HG02884 (cell line): ENCODE measurements around the gene KRT36.

ENCODE experiments used
- ATAC-seq: cut with Tn5 transposase; IDR thresholded peaks from one replicate; pipeline ENCODE4 v1.9.1; 2021; ENCODE audit warnings: mild to moderate bottlenecking, moderate library complexity; ENCODE audit not compliant: unreplicated experiment

KRT36 gene

GRCh38 chr17:41489531-41489930 lies at the start of gene KRT36:
Gene KRT36 (minus strand): TSS chr17:41489910. CDS start chr17:41489864, 46 bp downstream.
- no peak for ATAC-seq

- no peak for ATAC-seq
Observed at GRCh38 chr17:41539071-41539492, 49.4 kb upstream of the KRT36 start.

DNA sequence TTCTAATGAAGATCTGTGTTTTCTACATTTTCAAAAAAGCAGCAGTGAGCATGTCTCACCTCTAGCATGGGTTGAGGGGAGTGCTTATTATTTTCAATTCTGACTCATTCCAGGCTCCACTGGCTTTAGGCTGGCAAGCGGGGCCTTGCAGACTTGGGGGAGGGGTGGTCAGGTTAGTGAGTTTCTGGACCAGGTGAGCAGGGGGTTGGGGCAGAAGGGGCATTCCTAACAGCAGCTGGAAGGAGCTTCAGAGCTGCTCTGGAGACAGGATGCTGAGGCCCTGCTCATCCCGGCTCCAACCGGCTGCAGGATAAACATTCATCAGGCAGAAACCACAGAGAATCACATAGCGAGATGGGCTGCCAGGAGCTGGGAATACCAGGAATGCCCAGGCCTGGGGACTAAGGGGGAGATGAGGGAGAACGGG lies 48.9 kb upstream of the KRT36 start:
- ATAC-seq: no peak

- ATAC-seq: no peak
Observed at GRCh38 chr17:41537990-41538389, 48.3 kb upstream of the KRT36 start.

GRCh38 chr17:41537614-41537954 lies 47.9 kb upstream of the KRT36 start:
- no peak for ATAC-seq

DNA sequence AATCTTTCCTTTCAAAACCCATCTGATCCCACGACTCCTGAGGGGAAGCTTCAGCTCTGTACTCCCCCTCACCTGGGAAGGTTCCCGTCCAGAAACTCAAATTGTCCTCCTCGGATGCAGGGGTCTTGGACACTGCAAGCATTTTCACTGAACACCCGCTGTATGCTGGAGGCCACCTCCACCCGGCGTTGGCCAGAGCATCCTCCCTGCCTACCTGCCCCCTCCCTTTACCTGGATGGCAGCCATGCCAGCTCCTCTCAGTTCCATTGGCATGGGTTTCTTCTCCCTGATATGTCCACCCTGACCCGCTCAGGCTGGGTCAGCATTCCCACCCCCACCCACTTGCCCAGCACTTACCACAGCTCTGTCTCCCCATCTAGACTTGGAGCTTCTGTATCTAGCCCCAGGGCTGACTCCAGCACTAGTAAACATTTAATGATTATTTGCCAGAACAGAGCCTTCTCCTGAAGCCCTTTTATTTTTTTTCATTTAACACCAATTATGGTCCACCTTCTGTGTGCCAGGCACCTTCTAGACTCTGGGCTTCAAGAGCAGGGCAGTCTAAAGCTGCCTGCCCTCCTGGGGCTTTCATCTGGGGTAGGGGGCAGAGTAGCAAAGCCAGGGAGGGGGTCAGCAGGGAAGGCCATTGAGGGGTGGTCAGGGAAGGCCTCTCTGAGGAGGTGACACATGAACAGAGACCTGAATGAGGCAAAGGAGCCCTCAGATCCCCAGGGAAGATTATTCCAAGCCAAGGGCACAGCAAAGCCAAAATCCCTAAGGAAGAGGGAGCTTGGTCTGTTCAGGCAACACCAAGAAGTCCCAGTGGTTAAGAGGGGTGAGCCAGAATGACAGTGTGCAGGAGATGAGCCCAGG lies 47.3 kb upstream of the KRT36 start:
- ATAC-seq: no peak

DNA sequence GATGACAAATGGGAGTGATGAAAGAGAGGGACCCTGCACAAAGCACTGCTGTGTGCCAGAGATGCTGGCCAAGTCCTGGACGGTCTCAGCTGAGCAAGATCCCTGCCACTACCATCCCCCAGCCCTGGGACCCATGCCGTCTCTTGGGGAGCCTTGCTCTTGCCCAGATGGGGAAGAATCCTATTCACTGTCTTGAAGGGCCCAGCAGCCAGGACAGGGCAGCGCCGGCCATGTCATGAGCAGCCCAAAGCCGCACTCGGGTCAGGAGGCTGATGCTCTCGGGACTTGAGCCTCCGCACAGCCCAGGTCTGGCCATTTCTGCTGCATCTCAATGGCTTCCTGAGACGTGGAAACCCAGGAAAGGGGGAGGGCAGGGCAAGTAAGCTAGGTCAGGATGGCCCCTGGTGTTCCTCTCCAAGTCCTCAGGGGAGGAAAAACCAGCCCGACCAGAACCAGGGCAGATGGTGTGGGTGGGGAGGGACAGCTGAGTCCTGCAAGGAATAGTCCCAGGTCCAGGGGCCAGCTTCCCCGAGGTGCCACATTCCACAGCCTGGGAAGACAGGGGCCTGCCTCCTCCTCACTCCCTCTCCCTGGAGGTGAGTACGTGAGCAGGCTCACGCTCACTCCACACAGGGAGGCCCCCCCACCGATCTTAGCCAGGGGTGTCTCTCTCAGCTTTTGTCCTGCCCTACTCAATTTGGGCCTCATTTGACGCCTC lies 46.2 kb upstream of the KRT36 start:
- no peak for ATAC-seq

- no peak for ATAC-seq
Observed at GRCh38 chr17:41534899-41535546, 45.3 kb upstream of the KRT36 start.

DNA sequence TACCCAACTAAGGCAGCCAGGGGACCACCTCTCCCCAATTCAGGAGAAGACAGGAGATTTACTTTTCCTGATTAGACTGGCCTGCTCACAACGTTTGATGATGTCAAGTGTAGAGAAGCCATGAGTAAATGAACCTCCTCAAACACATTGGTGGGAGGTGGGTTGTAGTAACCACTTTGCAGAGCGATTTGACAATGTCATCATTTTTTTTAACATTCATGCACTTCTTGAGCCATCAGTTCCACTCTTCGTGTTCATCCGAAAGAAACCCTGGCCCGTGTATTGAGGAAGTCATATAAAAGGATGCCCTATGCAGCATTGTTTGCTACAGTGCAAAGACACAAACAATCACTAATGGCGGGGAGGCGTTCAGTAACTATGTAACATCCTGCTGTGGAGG lies 43.9 kb upstream of the KRT36 start:
- ATAC-seq: no peak

- no peak for ATAC-seq
Observed at GRCh38 chr17:41532947-41533570, 43.3 kb upstream of the KRT36 start.

DNA sequence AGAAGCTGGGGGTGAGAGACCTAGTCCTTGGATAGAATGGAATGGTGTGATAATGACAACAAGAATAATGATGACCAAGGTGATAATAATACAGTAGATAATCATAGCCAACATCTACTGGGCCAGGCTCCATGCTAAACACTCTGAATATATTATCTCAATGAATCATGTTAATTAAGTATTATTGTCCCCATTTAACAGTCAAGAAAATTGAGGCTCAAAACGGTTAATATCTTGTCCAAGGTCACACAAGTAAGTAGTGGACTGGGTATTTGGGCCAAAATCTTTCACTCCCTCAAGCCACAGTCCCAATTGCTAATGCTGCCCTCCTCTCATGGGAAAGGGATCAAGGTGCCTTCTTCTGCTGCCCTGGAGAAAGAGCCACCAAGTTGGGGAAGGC lies 42.3 kb upstream of the KRT36 start:
- ATAC-seq: no peak

DNA sequence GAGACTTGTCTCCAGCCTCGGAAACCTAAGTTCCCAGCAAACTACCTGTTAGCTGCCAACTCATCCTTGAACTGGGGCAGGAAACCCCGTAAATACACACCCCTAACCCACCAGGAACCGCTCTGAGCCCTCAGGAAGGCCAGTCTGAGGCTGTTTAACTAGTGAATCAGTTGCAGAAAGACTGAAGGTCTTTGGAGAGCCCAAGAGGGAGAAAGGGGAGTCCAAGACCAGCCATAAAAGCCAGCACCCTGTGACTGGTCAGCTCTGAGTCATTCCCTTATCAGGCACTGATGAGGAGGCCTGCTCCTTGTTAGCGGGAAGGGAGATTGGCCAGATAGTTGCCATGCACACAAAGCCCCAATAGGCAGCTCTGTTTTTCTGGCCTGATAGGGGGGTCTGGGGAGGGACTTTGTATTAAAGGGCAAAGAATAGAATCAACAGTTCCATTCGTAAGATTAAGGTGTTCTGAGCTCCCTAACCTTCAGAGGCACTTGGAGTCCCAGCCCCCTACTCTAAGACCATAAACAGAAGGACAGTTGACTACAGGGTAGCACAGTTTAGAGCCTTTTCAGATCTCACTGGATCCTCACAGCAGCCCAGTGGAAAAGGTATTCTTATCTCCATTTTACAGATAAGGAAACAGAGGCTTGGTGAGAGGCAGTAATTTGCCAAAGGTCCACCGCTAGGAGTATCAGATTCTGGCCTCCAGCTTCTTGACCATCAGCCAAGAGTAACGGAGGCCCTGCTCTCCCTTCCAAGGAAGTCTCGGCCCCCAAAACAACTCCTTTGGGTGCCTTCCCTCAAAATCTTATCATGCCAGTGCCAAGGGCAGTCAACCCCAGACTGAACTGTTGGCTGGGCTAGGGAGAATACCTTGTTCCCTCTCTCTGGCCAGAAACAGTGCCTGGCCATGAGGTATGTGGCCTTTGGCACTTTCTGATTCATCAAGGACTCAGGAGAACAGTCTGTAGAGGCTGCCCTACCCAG lies 40.6 kb upstream of the KRT36 start:
- no peak for ATAC-seq

GRCh38 chr17:41529491-41529915 lies 39.8 kb upstream of the KRT36 start:
- ATAC-seq: no peak

DNA sequence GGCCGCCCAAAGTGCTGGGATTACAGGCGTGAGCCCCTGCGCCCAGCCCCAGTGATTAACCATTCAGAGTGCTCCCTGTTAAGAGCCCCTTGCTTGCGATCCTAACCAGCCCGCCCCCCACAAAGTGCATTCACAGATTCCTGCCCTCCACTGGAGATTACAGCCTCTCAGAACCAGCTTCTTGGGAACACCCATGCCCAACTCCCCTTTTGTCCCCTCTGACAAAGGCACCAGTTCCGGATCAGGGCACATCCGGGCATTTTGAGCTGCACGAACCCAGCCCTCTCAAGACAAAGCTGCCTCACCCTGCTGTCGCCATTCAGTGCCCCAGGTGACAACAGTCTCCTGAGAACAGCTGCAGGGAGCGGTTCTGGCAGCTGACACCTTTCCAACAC lies 39.2 kb upstream of the KRT36 start:
- ATAC-seq: no peak

DNA sequence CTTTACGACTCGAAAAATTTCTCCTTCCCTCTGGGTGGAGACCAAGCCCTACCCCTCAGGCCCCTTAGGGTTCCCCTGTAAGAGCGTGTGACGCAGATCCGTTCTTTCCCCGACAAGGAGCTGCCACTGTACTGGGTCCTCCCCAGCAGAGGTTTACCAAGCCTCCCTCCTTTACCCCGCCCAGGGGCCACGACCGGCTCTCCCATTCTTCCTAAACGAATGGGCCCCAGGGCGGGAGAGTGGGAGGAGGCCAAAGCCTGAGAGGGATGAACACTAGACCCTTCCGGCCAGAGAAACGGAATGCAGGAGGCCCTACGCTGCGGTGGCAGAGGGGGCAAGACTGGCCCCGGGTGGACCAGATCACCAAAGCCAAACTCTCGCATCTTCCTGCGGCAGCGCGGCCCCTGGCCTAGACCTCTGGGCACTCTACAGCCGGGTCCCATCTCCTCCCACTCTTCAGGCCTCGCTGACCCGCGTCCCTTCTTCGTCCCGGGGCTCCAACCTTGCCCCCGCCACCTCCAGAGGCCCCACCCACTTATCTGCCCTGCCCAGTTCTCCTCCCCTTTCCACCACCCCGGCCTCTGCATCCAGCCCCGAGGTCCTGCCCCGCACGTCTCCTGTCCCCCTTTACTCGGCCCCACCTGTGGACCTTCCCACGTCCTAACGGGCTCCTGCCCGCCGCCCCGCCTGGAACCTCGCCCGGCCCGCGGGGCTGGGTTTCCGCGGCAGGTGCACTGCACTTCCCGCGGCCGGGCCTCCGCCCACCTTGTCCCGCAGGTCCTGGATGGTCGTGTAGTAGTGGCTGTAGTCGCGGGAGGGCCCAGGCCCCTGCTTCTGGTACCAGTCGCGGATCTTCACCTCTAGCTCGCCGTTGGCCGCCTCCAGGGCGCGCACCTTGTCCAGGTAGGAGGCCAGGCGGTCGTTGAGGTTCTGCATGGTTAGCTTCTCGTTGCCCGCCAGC lies 37.6 kb upstream of the KRT36 start:
- no peak for ATAC-seq

GRCh38 chr17:41524261-41524660 lies 34.6 kb upstream of the KRT36 start:
- ATAC-seq: no peak

DNA sequence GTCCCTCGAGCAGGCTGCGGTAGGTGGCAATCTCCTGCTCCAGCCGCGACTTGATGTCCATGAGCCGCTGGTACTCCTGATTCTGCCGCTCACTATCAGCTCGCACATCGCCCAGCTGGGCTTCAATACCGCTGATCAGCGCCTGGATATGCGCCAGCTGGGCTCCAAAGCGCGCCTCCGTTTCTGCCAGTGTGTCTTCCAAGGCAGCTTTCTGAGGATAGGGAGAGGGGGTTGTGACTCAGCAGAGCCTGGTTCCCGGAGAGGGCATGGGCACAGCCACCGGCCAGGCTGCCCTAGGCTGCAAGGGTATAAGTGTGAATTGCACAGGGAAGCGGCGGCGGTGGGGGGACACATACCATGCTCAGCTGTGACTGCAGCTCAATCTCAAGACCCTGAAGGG lies 34.1 kb upstream of the KRT36 start:
- no peak for ATAC-seq

DNA sequence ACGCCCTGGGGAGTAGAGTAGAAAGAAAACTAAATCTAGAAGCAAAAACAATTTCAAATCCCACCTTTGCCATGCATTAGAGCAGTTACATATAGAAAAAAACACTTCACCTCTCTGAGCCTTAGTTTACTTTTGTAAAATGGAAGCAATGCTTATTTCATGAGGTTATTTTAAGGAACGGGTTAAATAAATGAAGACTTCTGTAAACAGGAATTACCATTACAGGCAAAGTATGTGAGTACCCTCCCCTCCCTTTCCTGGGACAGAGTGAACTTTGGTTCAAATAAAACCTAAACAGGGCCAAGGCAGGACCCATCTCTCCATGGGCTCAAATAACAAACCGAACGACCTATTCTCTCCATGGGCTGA lies 33.5 kb upstream of the KRT36 start:
- ATAC-seq: no peak
